ENCODE results near the gene KMT2A. TPM values are rescaled to one million over a fixed set of nuclear protein-coding genes. Genes with fewer than 3 reads are reported as not detected.

The KMT2A gene
- polyA plus RNA-seq, 2 of the 4 experiments (the other 2 are of a cell fraction): 6.8 to 20.3 TPM

DNA sequence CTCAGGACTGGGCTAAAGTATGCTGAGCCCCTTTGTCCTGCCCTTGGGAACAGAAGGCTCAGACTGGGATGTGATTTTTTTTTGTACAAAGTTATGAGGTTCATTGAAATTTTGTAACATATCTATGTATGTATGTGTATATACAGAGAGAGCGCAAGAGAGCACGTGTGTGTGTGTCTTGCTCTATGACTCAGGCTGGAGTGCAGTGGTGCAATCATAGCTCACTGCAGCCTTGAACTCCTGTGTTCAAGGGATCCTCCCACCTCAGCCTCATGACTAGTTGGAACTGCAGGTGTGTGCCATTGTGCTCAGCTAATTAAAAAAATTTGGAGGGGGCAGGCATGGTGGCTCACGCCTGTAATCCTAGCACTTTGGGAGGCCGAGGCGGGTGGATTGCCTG, 100.4 kb downstream of the KMT2A start:
- FAIRE-seq (no peak), ATAC-seq (no peak), DNase-seq (ENCODE audit: low read depth in 1 of 2, low spot score in 1 of 2) (no peak)
- Histone ChIP-seq H3K4me3 (no peak overlapping the region), H3K27ac (no peak overlapping the region), H3K9me3 (no peaks in the 10 kb centered on the region), H3K4me1 (no peaks in the 10 kb centered on the region), H3K4me2 (no peak overlapping the region)
- TF ChIP-seq HOXB13 (CRISPR knock-in tag; IDR thresholded peaks at IDR 0.05; ENCODE audit: low read depth) (no peak), HOXA7 (CRISPR knock-in tag; IDR thresholded peaks at IDR 0.05) (no peak), KDM5A (IDR thresholded peaks at IDR 0.05) (no peak), KDM1A (IDR thresholded peaks at IDR 0.05; ENCODE audit: low read depth) (no peak), NFE2L2 (conservative IDR thresholded peaks at IDR 0.05; ENCODE audit: low read length) (no peak), CHD2 (IDR thresholded peaks at IDR 0.05; ENCODE audit: low read length, partially characterized antibody) (no peak)
- TF ChIP-seq, protein P1, sequence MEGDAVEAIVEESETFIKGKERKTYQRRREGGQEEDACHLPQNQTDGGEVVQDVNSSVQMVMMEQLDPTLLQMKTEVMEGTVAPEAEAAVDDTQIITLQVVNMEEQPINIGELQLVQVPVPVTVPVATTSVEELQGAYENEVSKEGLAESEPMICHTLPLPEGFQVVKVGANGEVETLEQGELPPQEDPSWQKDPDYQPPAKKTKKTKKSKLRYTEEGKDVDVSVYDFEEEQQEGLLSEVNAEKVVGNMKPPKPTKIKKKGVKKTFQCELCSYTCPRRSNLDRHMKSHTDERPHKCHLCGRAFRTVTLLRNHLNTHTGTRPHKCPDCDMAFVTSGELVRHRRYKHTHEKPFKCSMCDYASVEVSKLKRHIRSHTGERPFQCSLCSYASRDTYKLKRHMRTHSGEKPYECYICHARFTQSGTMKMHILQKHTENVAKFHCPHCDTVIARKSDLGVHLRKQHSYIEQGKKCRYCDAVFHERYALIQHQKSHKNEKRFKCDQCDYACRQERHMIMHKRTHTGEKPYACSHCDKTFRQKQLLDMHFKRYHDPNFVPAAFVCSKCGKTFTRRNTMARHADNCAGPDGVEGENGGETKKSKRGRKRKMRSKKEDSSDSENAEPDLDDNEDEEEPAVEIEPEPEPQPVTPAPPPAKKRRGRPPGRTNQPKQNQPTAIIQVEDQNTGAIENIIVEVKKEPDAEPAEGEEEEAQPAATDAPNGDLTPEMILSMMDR (IDR thresholded peaks at IDR 0.05): no peak
- TF ChIP-seq, protein P2, sequence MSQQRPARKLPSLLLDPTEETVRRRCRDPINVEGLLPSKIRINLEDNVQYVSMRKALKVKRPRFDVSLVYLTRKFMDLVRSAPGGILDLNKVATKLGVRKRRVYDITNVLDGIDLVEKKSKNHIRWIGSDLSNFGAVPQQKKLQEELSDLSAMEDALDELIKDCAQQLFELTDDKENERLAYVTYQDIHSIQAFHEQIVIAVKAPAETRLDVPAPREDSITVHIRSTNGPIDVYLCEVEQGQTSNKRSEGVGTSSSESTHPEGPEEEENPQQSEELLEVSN (IDR thresholded peaks at IDR 0.05; ENCODE audit: borderline replicate concordance, low read depth): no peak
- POLR2A ChIA-PET: no interaction called here
- CTCF ChIA-PET: no interaction called here
- WGBS (ENCODE audit: missing lambda C conversion rate): 85% methylated on average over 5 of the region's 5 CpGs

DNA sequence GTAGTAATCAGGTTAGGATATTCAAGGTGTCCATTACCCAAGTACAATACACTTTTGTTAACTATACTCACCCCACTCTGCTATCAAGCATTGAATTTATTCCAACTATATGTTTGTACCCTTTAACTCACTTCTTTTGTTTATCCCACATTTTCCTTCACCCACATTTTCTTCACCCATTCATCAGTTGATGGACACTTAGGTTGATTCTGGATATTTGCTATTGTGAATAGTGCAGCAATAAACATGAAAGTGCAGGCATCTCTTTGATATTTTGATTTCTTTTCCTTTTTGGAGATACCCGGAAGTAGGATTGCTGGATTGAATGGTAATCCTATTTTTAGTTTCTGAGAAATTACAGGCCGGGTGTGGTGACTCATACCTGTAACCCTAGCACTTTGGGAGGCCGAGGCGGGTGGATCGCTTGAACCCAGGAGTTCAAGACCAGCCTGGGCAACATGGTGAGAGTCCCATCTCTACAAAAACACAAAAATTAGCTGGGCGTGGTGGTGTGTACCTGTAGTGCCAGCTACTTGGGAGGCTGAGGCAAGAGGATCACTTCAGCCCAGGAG, 101.2 kb downstream of the KMT2A start:
- FAIRE-seq: no peak
- 67% methylated on average over 6 of the region's 6 CpGs for WGBS (ENCODE audit: missing lambda C conversion rate)

DNA sequence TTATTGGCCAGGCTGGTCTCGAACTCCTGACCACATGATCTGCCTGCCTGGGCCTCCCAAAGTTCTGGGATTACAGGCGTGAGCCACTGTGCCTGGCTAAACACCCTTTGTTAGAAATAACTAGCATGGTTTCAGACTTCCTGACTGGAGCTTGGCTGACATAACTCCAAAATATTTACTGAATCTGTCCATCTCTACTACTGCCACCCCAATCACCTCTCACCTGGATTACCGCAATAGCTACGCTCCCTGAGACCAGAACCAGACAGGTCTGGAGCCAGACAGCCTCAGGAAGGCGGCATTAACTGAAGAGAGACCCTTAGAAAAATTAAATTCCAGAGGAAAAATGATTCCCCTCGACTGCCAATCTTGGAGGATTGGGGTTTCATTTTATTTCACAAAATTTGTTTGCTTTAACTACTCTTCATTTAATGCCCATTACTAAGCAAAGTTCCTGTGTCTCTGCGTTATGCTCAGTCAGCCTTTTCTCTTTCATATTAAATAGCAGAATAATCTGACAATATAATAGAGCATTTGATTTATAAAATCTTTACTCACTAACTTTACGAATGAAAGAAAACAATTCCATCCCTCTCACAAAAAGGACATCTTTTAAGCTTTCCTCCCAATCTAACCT, 107.8 kb downstream of the KMT2A start:
- ChIA-PET CTCF (no interaction called here), POLR2A (no interaction called here)
- no peak for DNase-seq (ENCODE audit: low read depth in 1 of 2, low spot score in 1 of 2)
- FAIRE-seq: no peak
- no peak for ATAC-seq
- Histone ChIP-seq H3K4me1 (no peaks in the 10 kb centered on the region), H3K27ac (no peak overlapping the region), H3K4me2 (no peak overlapping the region), H3K4me3 (no peak overlapping the region), H3K9me3 (no peaks in the 10 kb centered on the region)
- TF ChIP-seq RNF2 (IDR thresholded peaks at IDR 0.05; ENCODE audit: borderline replicate concordance, low read depth): no peak
- no peak for TF ChIP-seq FOSL2 (IDR thresholded peaks at IDR 0.05)
- TF ChIP-seq FOSL2 (CRISPR knock-in tag; IDR thresholded peaks at IDR 0.05): no peak
- no peak for TF ChIP-seq CEBPB (IDR thresholded peaks at IDR 0.05)
- no peak for TF ChIP-seq FOSB (CRISPR knock-in tag; IDR thresholded peaks at IDR 0.05)
- no peak for TF ChIP-seq PHF8 (IDR thresholded peaks at IDR 0.05; ENCODE audit: borderline replicate concordance, low read depth)
- no peak for TF ChIP-seq POLR2AphosphoS2 (conservative IDR thresholded peaks at IDR 0.05; ENCODE audit: low read length)
- TF ChIP-seq, protein P3, sequence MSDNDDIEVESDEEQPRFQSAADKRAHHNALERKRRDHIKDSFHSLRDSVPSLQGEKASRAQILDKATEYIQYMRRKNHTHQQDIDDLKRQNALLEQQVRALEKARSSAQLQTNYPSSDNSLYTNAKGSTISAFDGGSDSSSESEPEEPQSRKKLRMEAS (IDR thresholded peaks at IDR 0.05): no peak
- no peak for TF ChIP-seq RARB (CRISPR knock-in tag; IDR thresholded peaks at IDR 0.05)
- TF ChIP-seq ESRRA (IDR thresholded peaks at IDR 0.05; ENCODE audit: borderline replicate concordance, low read length): no peak
- no peak for TF ChIP-seq HEYL (CRISPR knock-in tag; IDR thresholded peaks at IDR 0.05)
- 84% methylated on average over 8 of the region's 8 CpGs for WGBS (ENCODE audit: missing lambda C conversion rate)

More for the DNA sequence above, 101.2 kb downstream of the KMT2A start:
- no peak for DNase-seq (ENCODE audit: low read depth in 1 of 2, low spot score in 1 of 2)
- Histone ChIP-seq H3K4me2 (no peak overlapping the region), H3K4me1 (no peaks in the 10 kb centered on the region), H3K27ac (no peak overlapping the region), H3K4me3 (no peak overlapping the region), H3K9me3 (no peaks in the 10 kb centered on the region)
- POLR2A ChIA-PET: no interaction called here
- TF ChIP-seq FOSL2 (IDR thresholded peaks at IDR 0.05): no peak
- peak; percentile 43; the same call in 1 of the 2 replicates for TF ChIP-seq FOSL2 (CRISPR knock-in tag; IDR thresholded peaks at IDR 0.05)
- TF ChIP-seq KDM1A (IDR thresholded peaks at IDR 0.05; ENCODE audit: low read depth): no peak
- no peak for TF ChIP-seq HOXB5 (CRISPR knock-in tag; IDR thresholded peaks at IDR 0.05)
- no peak for TF ChIP-seq MAZ (IDR thresholded peaks at IDR 0.05; ENCODE audit: borderline replicate concordance, low read depth, low read length)
- TF ChIP-seq MAFK (IDR thresholded peaks at IDR 0.05; ENCODE audit: partially characterized antibody): no peak
- CTCF ChIA-PET: no interaction called here
- ATAC-seq: no peak
